TTC549 (cell line): ENCODE data around the gene IL4.
A peak's percentile ranks its signal among the peaks of the same experiment; 100 is the strongest.

Experiments
- FAIRE-seq: peaks from 2 replicates; lab custom pipeline; 2012; peaks lifted over from hg19 to GRCh38; lab: Jason Lieb, UNC

The IL4 gene

GRCh38 chr5:132695956-132696355 is 22.2 kb downstream of the IL4 start:
- no peak for FAIRE-seq

GRCh38 chr5:132704875-132705274 is 31.1 kb downstream of the IL4 start:
- FAIRE-seq = no peak

- FAIRE-seq = no peak
These were observed 34.9 kb downstream of the IL4 start for GRCh38 chr5:132708645-132709044.

- FAIRE-seq = peak; percentile 81
These were observed 40.9 kb downstream of the IL4 start for GRCh38 chr5:132714456-132715307.

- no peak for FAIRE-seq
These were observed 44.9 kb downstream of the IL4 start for GRCh38 chr5:132718544-132719312.

- no peak for FAIRE-seq
These were observed 52.0 kb downstream of the IL4 start for GRCh38 chr5:132725745-132726144.

- FAIRE-seq = no peak
These were observed 56.1 kb downstream of the IL4 start for GRCh38 chr5:132729896-132730295.
